ENCODE measurements around the gene VGLL3. TPM values are rescaled to one million over a fixed set of nuclear protein-coding genes. Genes with fewer than 3 reads are reported as not detected.

The VGLL3 gene
- total and polyA plus RNA-seq, 2 of the 4 experiments (the other 2 are of a cell fraction) = 46.2 to 97.3 TPM

- Histone ChIP-seq H2AK9ac (replicated peaks; ENCODE audit: low read depth, low read length, poor library complexity) (no peak overlapping the region), H2AFZ (replicated peaks; ENCODE audit: low read length, poor library complexity) (peak overlapping the region; percentile 1), H3K4me1 (ENCODE audit: control insufficient read depth, insufficient read depth, low read length) (peaks cover 4% of the 10 kb centered on the region), H4K91ac (ENCODE audit: insufficient read depth, low read depth, low read length) (peak overlapping the region; percentile 26), H3K79me1 (ENCODE audit: low read depth in 1 of 2, low read length in 2 of 2) (no peaks in the 10 kb centered on the region), H3K9me1 (ENCODE audit: insufficient read depth, low read length) (no peaks in the 10 kb centered on the region), H3K27me3 (ENCODE audit: control insufficient read depth, insufficient read depth, low read length) (no peaks in the 10 kb centered on the region), H2BK120ac (ENCODE audit: low read depth, low read length) (peak overlapping the region; percentile 70), H4K8ac (ENCODE audit: low read depth in 2 of 2, low read length in 2 of 2) (peak overlapping the region in 1 of 2 experiments; percentile 53; a peak in 1 of 4 replicates), H2AK5ac (ENCODE audit: low read depth, low read length) (peak overlapping the region; percentile 83; the same call in 1 of the 2 replicates), H3K4me2 (ENCODE audit: low read depth, low read length) (no peak overlapping the region), H2BK20ac (ENCODE audit: low read depth, low read length) (peak overlapping the region; percentile 22; the same call in 1 of the 2 replicates), H3K9ac (ENCODE audit: low read depth, low read length) (no peak overlapping the region), H3K18ac (ENCODE audit: low read depth, low read length) (no peak overlapping the region; the same call in 1 of the 2 replicates), H3K4me3 (ENCODE audit: insufficient read depth, low read depth, low read length) (no peak overlapping the region), H3K56ac (ENCODE audit: extremely low read depth, insufficient read depth, low read length) (no peak overlapping the region), H2BK5ac (ENCODE audit: low read depth, low read length, poor library complexity, severe bottlenecking) (no peak overlapping the region), H3K4ac (ENCODE audit: low read depth, low read length) (peak overlapping the region; percentile 1; the same call in 1 of the 2 replicates), H3K36me3 (ENCODE audit: control insufficient read depth, insufficient read depth, low read length) (no peaks in the 10 kb centered on the region), H3K23ac (ENCODE audit: low read depth, low read length) (no peak overlapping the region), H3K27ac (ENCODE audit: insufficient read depth, low read length) (no peak overlapping the region), H3K9me3 (ENCODE audit: control insufficient read depth, insufficient read depth, low read length) (no peaks in the 10 kb centered on the region), H4K20me1 (ENCODE audit: insufficient read depth, low read length) (no peaks in the 10 kb centered on the region), H2BK15ac (ENCODE audit: low read depth, low read length) (peak overlapping the region; percentile 53; the same call in 2 of the 3 replicates), H3K14ac (replicated peaks; ENCODE audit: low read depth, low read length) (peak overlapping the region; percentile 31), H4K5ac (ENCODE audit: low read depth, low read length) (no peak overlapping the region)
- ATAC-seq (ENCODE audit: low read depth) (peak; percentile 84), DNase-seq (peak; percentile 71)
- intact Hi-C loops (cut with micrococcal nuclease) (no loop called here), dilution Hi-C loops (cut with HindIII; ENCODE audit: low sequenced_read_pairs, unreplicated experiment) (no loop called here), in situ Hi-C loops (cut with MboI; ENCODE audit: low sequenced_read_pairs) (no loop called here)
- BruUV-seq (replicated peaks) = no TSS peak
- TF ChIP-seq MAFK (IDR thresholded peaks at IDR 0.05; ENCODE audit: low read depth, low read length) (no peak), BHLHE40 (IDR thresholded peaks at IDR 0.05; ENCODE audit: low read depth, low read length) (0 out of 2 replicates have a peak, but pooled peaks have one; percentile 3), FOS (IDR thresholded peaks at IDR 0.05; ENCODE audit: low read depth, low read length) (peak; percentile 53; the same call in 1 of the 2 replicates)
- ChIA-PET POLR2A (ENCODE audit: unreplicated experiment) (no interaction called here), CTCF (interaction anchor here (0.6 kb wide), 1 partner anchor 976 kb away, joined by 3 read pairs; no protein-coding TSS in a partner anchor)
- 95% methylated on average over 4 of the region's 7 CpGs; no CpG with 5 or more reads in 1 of the 2 experiments for WGBS, 2 experiments (ENCODE audit: extremely low coverage in 2 of 2, insufficient read length in 1 of 2)
Observed at GRCh38 chr3:86929046-86929445, 61.9 kb downstream of the VGLL3 start.
